Suprapubic skin (tissue), 4 donors: Measurements from ENCODE around the gene SARS1. TPM values are rescaled to one million over a fixed set of nuclear protein-coding genes. Genes with fewer than 3 reads are reported as not detected.
"Not testable (repeated sequence)": the region's sequence is repeated elsewhere in the genome, so short reads cannot be mapped to it uniquely, and the experiment has no call there.

Source experiments
- DNase-seq, 2 donors: peaks; one replicate each; pipeline ENCODE4 v3.0.0-alpha.2; 2019; ENCODE audit warnings: low spot score in 2 of 2
- H3K27ac ChIP-seq: fragments of 200-600 bp; sonication (generic); one replicate; pipeline ENCODE4 v1.5.1; 2019
- H3K27me3 ChIP-seq: fragments of 200-600 bp; sonication (generic); one replicate; pipeline ENCODE4 v1.5.1; 2019
- H3K36me3 ChIP-seq: fragments of 200-600 bp; sonication (generic); one replicate; pipeline ENCODE4 v1.5.1; 2019
- H3K4me1 ChIP-seq: fragments of 200-600 bp; sonication (generic); one replicate; pipeline ENCODE4 v1.5.1; 2019
- H3K4me3 ChIP-seq: fragments of 200-600 bp; sonication (generic); one replicate; pipeline ENCODE4 v1.5.1; 2019; ENCODE audit warnings: mild to moderate bottlenecking
- H3K9me3 ChIP-seq: fragments of 200-600 bp; sonication (generic); one replicate; pipeline ENCODE4 v1.5.1; 2019
- EP300 ChIP-seq: sonication (generic); formaldehyde crosslinking; IDR thresholded peaks from one replicate; pipeline ENCODE4 v1.6.1; 2017; ENCODE audit warnings: antibody characterized with exemption
- POLR2A ChIP-seq, 2 donors: fragments of 450-650 bp; IDR thresholded peaks; one replicate each; pipeline ENCODE4 v1.6.1; 2017; ENCODE audit warnings: antibody characterized with exemption in 2 of 2, mild to moderate bottlenecking in 2 of 2, moderate library complexity in 2 of 2
- POLR2AphosphoS5 ChIP-seq, 3 donors: sonication (generic); formaldehyde crosslinking; IDR thresholded peaks; one replicate each; pipeline ENCODE4 v1.6.1; 2017; ENCODE audit warnings: antibody characterized with exemption in 3 of 3
- WGBS: methylation state at CpG from one replicate; pipeline ENCODE4 v1.1.5; 2018; 5-methylcytosine and 5-hydroxymethylcytosine counted together
- total RNA-seq, 4 donors: library from RNA; depleted of rRNA; stranded (reverse); fragments of >200 nt; gene quantifications; one replicate each; pipeline ENCODE4 v1.1.0, GENCODE V29; 2016
- TF ChIP-seq, protein P1 (sequence below), 2 donors: fragments of 200-600 bp in 1 of 2; fragments of 450-650 bp in 1 of 2; sonication (generic) in 1 of 2; IDR thresholded peaks; one replicate each; pipeline ENCODE4 v1.5.1; 2016 to 2019; ENCODE audit warnings: antibody characterized with exemption in 2 of 2, mild to moderate bottlenecking in 1 of 2, moderate library complexity in 1 of 2

SARS1 gene
- total RNA-seq, 4 donors from 2014 or later, result 144 to 169 (median 160) TPM

GRCh38 chr1:109281680-109282496 lies 68.2 kb downstream of the SARS1 start:
- Histone ChIP-seq H3K27ac (no peak overlapping the region), H3K9me3 (no peaks in the 10 kb centered on the region), H3K4me1 (peaks cover 35% of the 10 kb centered on the region), H3K36me3 (peaks cover 3% of the 10 kb centered on the region), H3K27me3 (no peaks in the 10 kb centered on the region), H3K4me3 (peak overlapping the region; percentile 60)
- 73% methylated on average over 24 of the region's 28 CpGs for WGBS
- TF ChIP-seq POLR2AphosphoS5 (IDR thresholded peaks at IDR 0.05) (no peak), EP300 (no peak), POLR2A (IDR thresholded peaks at IDR 0.05) (no peak)
- TF ChIP-seq, protein P1, sequence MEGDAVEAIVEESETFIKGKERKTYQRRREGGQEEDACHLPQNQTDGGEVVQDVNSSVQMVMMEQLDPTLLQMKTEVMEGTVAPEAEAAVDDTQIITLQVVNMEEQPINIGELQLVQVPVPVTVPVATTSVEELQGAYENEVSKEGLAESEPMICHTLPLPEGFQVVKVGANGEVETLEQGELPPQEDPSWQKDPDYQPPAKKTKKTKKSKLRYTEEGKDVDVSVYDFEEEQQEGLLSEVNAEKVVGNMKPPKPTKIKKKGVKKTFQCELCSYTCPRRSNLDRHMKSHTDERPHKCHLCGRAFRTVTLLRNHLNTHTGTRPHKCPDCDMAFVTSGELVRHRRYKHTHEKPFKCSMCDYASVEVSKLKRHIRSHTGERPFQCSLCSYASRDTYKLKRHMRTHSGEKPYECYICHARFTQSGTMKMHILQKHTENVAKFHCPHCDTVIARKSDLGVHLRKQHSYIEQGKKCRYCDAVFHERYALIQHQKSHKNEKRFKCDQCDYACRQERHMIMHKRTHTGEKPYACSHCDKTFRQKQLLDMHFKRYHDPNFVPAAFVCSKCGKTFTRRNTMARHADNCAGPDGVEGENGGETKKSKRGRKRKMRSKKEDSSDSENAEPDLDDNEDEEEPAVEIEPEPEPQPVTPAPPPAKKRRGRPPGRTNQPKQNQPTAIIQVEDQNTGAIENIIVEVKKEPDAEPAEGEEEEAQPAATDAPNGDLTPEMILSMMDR (IDR thresholded peaks at IDR 0.05), result no peak
- no peak for DNase-seq

GRCh38 chr1:109282497-109282951 lies 68.8 kb downstream of the SARS1 start:
- no peak for DNase-seq
- H3K27me3 ChIP-seq, result no peaks in the 10 kb centered on the region
- WGBS, result 8% methylated on average over 10 of the region's 10 CpGs
- H3K36me3 ChIP-seq, result peaks cover 3% of the 10 kb centered on the region
- H3K27ac ChIP-seq, result no peak overlapping the region
- H3K4me1 ChIP-seq, result peaks cover 28% of the 10 kb centered on the region
- TF ChIP-seq EP300, result no peak
- TF ChIP-seq, protein P1 (IDR thresholded peaks at IDR 0.05), result no peak
- TF ChIP-seq POLR2AphosphoS5 (IDR thresholded peaks at IDR 0.05), result no peak
- no peak for TF ChIP-seq POLR2A (IDR thresholded peaks at IDR 0.05)
- peak overlapping the region; percentile 60 for H3K4me3 ChIP-seq
- no peaks in the 10 kb centered on the region for H3K9me3 ChIP-seq

DNA sequence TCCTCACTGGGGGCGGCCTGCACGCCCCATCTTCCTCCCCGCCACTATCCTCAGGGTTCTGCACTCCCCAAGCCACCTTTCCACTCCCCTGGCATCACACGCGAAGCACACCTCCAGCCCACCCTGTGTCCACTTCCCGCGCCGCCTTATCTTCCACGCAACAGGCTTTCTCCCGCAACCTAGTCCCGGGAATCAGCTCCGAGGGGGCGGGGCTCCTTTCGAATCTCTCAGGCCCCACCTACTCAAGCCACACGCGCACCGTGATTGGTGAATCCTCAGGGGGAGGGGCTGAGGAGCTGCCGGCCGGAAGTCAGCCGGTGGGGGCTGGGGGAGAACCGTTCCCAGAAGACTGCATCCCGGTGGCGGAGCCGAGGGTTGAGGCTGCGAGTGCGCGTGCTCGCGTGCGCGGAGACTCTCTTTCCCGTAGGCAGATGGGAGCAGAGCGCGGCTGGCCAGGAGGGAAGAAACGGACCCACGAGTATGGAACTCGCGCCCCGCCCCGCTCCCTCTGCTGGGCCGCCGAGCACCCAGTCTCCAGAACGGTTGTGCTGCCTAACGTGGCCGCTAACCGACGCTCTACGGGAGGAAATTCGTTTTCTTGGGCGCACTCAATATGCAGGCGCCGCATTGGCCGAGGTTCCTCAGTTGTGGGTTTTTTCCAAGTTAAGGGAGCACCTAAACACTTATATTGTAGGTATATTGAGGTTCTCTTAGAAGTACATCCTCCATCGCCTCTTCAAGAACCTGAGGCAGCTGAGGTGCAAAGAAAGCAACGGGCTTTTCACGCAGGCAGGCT lies 69.4 kb downstream of the SARS1 start, which contains the start of gene PSRC1:
TSS of gene PSRC1 (minus strand) at position 194 of the 796 bp plus-strand sequence.
- peaks cover 24% of the 10 kb centered on the region for H3K4me1 ChIP-seq
- peaks cover 3% of the 10 kb centered on the region for H3K36me3 ChIP-seq
- no peaks in the 10 kb centered on the region for H3K27me3 ChIP-seq
- H3K27ac ChIP-seq, result peak within 1 kb of the TSS; percentile 74
- under 1% methylated on average over 29 of the region's 56 CpGs for WGBS
- no peak for TF ChIP-seq POLR2A (IDR thresholded peaks at IDR 0.05)
- no peak for TF ChIP-seq EP300
- peak in 1 of 3 donors; percentile 64 for TF ChIP-seq POLR2AphosphoS5 (IDR thresholded peaks at IDR 0.05)
- TF ChIP-seq, protein P1 (IDR thresholded peaks at IDR 0.05), result peak; percentile 31 to 64
- peak within 1 kb of the TSS; percentile 60 for H3K4me3 ChIP-seq
- DNase-seq, result peak; percentile 97
- no peaks in the 10 kb centered on the region for H3K9me3 ChIP-seq

GRCh38 chr1:109283748-109284600 lies 70.3 kb downstream of the SARS1 start:
- WGBS, result 47% methylated on average over 17 of the region's 17 CpGs
- no peaks in the 10 kb centered on the region for H3K9me3 ChIP-seq

DNA sequence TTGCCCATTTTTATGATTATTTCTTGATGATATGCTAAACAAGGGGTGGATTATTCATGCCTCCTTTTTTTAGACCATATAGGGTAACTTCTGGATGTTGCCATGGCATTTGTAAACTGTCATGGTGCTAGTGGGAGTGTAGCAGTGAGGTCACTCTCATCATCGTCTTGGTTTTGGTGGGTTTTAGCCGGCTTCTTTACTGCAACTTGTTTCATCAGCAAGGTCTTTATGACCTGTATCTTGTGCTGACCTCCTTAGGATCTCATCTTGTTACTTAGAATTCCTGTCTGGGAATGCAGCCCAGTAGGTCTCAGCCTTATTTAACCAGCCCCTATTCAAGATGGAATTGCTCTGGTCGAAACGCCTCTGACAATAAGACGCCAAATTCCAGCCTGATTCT lies 73.0 kb downstream of the SARS1 start:
- peaks cover 20% of the 10 kb centered on the region for H3K4me1 ChIP-seq
- H3K27ac ChIP-seq, DNase-seq, H3K27me3 ChIP-seq, H3K36me3 ChIP-seq, H3K4me3 ChIP-seq, H3K9me3 ChIP-seq: not testable (repeated sequence)
- WGBS, result 89% methylated on average over 5 of the region's 5 CpGs

More at GRCh38 chr1:109283748-109284600, 70.3 kb downstream of the SARS1 start:
- no peak for DNase-seq
- TF ChIP-seq, protein P1 (IDR thresholded peaks at IDR 0.05), result no peak
- no peak for TF ChIP-seq EP300
- no peaks in the 10 kb centered on the region for H3K27me3 ChIP-seq
- peaks cover 24% of the 10 kb centered on the region for H3K4me1 ChIP-seq
- peak overlapping the region; percentile 74 for H3K27ac ChIP-seq
- peak overlapping the region; percentile 60 for H3K4me3 ChIP-seq
- H3K36me3 ChIP-seq, result peaks cover 3% of the 10 kb centered on the region
